Left hindlimb (tissue), 1 donor: ENCODE results near the gene SEMA7A.

Source experiments
- DNase-seq: peaks from one replicate; pipeline ENCODE4 v3.0.0-alpha.2; 2018

SEMA7A gene

GRCh38 chr15:74428970-74429780 is 4.6 kb downstream of the SEMA7A start:
- no peak for DNase-seq

DNA sequence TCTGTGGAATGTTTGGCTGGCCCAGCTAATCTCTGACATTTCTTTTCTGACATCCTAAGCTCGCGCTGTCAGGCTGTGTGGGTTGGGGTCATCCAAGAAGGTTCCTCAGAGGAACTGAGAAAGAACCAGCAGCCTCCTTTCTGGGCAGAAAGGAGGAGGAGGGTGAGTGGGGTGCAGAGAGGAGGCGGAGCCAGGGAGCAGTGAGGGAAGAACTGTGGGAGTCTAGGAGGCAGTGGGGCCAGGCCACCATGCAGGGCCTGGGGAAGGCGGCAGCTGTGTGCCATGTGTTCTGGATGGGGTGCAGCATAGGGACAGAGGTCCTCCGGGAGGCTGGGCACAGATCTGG is 5.3 kb downstream of the SEMA7A start:
- DNase-seq, result no peak

GRCh38 chr15:74427607-74428441 is 5.9 kb downstream of the SEMA7A start:
- no peak for DNase-seq

GRCh38 chr15:74426404-74427281 is 7.1 kb downstream of the SEMA7A start:
- DNase-seq, result no peak

- DNase-seq, result no peak
These were observed 8.1 kb downstream of the SEMA7A start for GRCh38 chr15:74425630-74426029.

- no peak for DNase-seq
These were observed 8.7 kb downstream of the SEMA7A start for GRCh38 chr15:74424901-74425528.

GRCh38 chr15:74423431-74424257 is 10.1 kb downstream of the SEMA7A start:
- DNase-seq, result no peak

DNA sequence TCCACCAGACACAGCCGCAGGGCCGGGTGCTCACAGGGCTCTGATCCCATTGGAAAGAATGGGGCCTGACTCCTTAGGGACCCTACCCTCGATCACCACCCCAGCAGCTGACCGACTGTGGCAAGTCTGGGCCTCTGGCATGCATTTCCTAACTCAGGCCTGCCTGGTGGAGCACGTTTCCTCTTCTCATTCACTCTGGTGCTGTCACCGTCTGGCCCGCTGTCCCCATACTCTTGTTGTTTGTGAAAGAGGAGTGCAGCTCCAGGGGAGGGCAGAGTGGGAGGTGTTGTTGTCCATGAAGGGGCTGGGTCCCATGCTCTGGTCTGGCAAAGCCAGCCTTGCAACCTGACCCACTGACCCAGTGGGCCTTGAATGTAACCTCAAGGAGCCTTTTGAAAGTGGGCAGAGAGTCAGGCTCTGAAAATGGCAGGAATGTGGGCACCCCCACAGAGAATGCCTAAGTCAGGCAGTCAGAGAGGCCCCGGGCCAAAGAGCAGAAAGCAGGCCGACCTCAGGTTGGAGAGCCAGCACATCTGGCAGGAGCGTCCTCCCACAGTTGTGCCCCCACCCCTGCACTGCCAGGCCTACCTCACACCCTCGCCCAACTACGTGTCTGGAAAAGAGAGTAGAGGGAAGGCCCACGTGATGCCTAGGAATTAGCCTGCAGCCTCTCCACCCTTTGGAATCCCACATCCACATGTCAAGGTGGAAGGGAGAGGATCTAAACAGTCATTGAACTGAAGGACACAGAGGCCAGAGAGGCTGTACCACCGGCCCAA is 10.9 kb downstream of the SEMA7A start:
- DNase-seq, result no peak

- no peak for DNase-seq
These were observed 11.5 kb downstream of the SEMA7A start for GRCh38 chr15:74422265-74422651.

DNA sequence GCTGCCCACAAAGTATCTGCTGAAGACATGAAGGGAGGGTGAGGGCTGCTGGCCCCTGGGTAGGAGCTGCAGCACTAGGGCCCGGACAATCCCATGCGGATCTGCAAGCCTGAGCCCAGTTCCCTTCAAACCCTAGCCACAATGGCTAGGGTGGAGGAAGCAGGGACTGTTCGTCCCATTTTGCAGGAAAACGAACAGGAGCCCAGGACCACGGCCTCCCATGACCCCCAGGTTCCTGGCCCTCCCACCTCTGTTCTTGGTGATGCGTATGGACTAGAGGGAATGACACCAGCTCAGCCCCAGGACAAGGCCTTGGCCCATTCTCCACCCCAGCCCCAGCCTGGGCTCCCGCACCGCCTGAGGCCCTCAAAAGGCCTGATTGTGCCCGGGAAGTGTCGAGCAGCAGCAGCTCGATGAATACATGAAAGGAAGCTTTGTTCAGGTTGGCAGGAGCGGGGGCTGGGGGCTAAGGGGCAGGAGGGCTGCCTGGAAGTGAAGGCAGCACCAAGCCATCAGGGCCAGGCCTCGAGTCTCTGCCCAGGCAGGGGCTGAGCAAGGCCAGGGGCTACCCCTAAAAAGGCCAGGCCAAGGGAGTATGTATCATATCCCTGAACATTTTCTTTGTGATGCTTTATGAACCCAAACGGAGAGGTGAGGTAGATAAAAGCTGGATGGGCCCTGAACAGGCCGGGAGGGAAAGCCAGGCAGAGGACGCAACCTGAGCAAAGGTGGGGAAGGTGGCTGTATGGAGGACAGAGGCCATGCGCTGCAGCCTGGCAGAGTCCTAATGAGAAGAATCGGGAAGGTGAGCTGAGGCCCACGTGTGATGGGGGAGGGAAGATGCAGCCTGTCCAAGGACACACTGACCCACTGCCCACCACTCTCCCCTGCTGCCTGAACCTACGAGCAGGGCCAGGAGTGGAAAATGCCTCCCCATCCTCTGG is 12.2 kb downstream of the SEMA7A start:
- no peak for DNase-seq

- no peak for DNase-seq
These were observed 13.4 kb downstream of the SEMA7A start for GRCh38 chr15:74420193-74420905.

GRCh38 chr15:74419432-74419831 is 14.3 kb downstream of the SEMA7A start:
- DNase-seq, result no peak

DNA sequence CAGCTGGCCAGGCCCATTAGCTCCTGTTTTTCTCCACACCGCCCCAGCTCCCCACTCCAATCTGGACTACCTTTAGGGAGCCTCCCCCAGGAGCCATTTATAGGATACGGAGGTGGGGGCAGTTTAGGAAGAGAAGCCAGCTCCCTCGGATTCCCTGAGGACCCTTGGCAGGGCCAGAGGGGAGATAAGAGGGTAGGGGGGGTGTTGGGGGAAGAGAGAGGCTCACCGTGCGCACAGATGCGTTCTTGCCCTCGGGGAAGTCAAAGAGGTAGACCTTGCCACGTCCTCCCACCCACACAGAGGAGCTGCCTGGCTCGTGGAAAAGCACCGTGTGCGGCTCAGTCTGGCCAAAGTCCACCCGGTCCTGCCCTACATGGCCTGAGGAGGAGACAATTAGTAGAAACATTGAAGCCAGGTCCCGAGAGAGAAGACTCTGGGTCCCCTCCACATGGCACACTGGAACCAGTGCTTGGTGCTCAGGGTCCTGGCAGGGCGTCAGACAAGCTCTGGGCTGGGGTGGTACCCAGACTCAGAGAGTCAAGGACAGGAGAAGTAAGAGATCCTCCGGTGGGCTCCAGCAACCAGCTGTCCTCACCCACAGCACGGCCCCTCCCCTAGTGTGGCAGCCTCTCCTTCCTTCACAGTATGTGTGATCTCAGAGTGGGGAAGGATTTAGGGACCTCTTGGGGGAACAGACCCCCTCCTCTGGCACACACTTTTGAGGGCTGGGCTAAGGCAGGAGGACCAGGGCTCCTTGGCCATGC is 15.0 kb downstream of the SEMA7A start:
- no peak for DNase-seq

GRCh38 chr15:74417670-74418069 is 16.1 kb downstream of the SEMA7A start:
- no peak for DNase-seq

DNA sequence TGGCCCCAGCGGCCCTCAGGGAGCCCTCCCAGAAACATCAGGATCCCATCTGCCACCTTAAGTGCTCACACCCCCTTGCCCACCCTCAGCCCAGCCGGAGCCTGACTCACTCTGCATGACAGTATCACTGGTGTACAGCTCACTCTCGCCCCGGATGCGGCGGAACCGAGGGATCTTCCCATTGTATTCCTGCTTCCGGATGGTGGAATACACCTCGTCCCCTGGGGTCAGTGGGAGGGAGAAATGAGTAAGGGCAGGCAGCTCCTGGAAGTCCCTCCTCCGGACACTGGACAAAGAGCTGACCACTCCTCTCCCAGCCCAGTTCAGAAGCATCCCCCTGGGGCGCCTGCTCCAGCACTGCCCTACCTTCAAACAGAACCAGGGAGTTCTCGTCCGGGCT is 16.5 kb downstream of the SEMA7A start:
- no peak for DNase-seq

DNA sequence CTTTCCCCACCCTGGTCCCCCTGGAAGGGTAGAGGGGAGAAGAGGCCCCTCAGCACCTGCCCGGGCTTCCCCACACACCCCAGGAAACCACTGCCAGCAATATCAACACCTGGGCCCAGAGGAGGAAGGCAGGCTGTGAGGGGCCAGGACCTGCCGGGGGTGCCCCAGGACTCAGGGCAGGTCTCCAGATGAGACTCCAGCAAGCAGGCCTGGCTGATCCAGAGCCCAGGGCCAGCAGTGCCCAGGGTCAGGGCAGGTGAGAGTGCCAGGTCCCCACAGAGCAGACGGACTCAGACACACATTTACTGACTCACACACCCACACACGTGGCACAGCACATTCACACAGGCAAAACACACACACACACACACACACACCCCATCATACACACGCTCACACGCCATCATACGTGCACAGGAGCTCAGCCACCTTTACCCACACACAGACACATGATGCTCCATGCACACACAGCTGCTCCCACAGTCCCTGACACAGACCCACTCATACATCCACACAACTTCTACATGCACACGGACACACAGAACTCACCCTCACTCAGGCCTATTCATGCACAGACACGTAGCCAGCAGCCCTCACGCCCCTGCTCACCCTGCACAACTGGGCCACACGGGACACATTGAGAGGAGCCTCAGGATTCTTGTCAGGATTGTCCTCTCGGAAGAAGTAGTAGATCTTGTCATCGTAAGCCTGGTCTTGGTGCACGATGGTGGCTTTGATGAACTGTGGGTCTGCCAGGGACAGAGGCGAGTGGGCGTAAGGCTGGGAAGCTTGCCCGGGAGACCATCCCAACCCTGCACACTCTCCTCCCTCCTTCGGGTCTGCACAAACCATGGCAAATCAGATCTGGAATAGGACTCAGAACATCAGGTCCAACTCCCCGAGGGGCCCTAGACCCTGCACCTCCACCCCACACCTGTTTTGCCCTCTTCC is 17.5 kb downstream of the SEMA7A start:
- no peak for DNase-seq
